ENCODE measurements around the gene GHRH.

GHRH gene

GRCh38 chr20:37261714-37262113, at the start of gene GHRH:
TSS of gene GHRH (minus strand) at chr20:37261814. CDS start at chr20:37256889, 4,925 bp downstream.
- H3K9ac ChIP-seq (ENCODE audit: low read depth, low read length): no peak within 1 kb of the TSS
- no peak within 1 kb of the TSS for H3K27ac ChIP-seq (ENCODE audit: low read length)
- no peaks in the 10 kb centered on the region for H3K9me3 ChIP-seq (ENCODE audit: insufficient read depth, low read depth, low read length)
- H3K27me3 ChIP-seq (ENCODE audit: insufficient read depth, low read length): no peaks in the 10 kb centered on the region
- peaks cover 16% of the 10 kb centered on the region; the same call in 1 of the 2 replicates for H3K4me1 ChIP-seq (ENCODE audit: insufficient read depth, low read length)
- no peak within 1 kb of the TSS for H3K4me3 ChIP-seq (ENCODE audit: low read length)
- no peaks in the 10 kb centered on the region for H3K36me3 ChIP-seq (ENCODE audit: insufficient read depth, low read depth, low read length)

GRCh38 chr20:37310951-37311350, 49.3 kb upstream of the GHRH start:
- Histone ChIP-seq H3K27me3 (ENCODE audit: insufficient read depth, low read length) (no peaks in the 10 kb centered on the region), H3K27ac (ENCODE audit: low read length) (no peak overlapping the region), H3K9ac (ENCODE audit: low read depth, low read length) (no peak overlapping the region), H3K4me3 (ENCODE audit: low read length) (no peak overlapping the region), H3K36me3 (ENCODE audit: insufficient read depth, low read depth, low read length) (peaks cover 24% of the 10 kb centered on the region), H3K9me3 (ENCODE audit: insufficient read depth, low read depth, low read length) (no peaks in the 10 kb centered on the region), H3K4me1 (ENCODE audit: insufficient read depth, low read length) (no peaks in the 10 kb centered on the region)

GRCh38 chr20:37309936-37310590, 48.4 kb upstream of the GHRH start:
- H3K27me3 ChIP-seq (ENCODE audit: insufficient read depth, low read length): no peaks in the 10 kb centered on the region
- no peaks in the 10 kb centered on the region for H3K9me3 ChIP-seq (ENCODE audit: insufficient read depth, low read depth, low read length)
- no peak overlapping the region for H3K9ac ChIP-seq (ENCODE audit: low read depth, low read length)
- peaks cover 24% of the 10 kb centered on the region for H3K36me3 ChIP-seq (ENCODE audit: insufficient read depth, low read depth, low read length)
- no peaks in the 10 kb centered on the region for H3K4me1 ChIP-seq (ENCODE audit: insufficient read depth, low read length)
- no peak overlapping the region for H3K4me3 ChIP-seq (ENCODE audit: low read length)
- no peak overlapping the region for H3K27ac ChIP-seq (ENCODE audit: low read length)

- Histone ChIP-seq H3K9ac (ENCODE audit: low read depth, low read length) (no peak overlapping the region), H3K4me1 (ENCODE audit: insufficient read depth, low read length) (no peaks in the 10 kb centered on the region), H3K4me3 (ENCODE audit: low read length) (no peak overlapping the region), H3K9me3 (ENCODE audit: insufficient read depth, low read depth, low read length) (no peaks in the 10 kb centered on the region), H3K36me3 (ENCODE audit: insufficient read depth, low read depth, low read length) (peaks cover 28% of the 10 kb centered on the region), H3K27me3 (ENCODE audit: insufficient read depth, low read length) (no peaks in the 10 kb centered on the region), H3K27ac (ENCODE audit: low read length) (no peak overlapping the region)
These were observed 47.7 kb upstream of the GHRH start for GRCh38 chr20:37309290-37309689.

GRCh38 chr20:37308086-37309050, 46.8 kb upstream of the GHRH start:
- no peaks in the 10 kb centered on the region for H3K9me3 ChIP-seq (ENCODE audit: insufficient read depth, low read depth, low read length)
- peaks cover 34% of the 10 kb centered on the region for H3K36me3 ChIP-seq (ENCODE audit: insufficient read depth, low read depth, low read length)
- H3K27ac ChIP-seq (ENCODE audit: low read length): no peak overlapping the region
- H3K4me3 ChIP-seq (ENCODE audit: low read length): no peak overlapping the region
- H3K27me3 ChIP-seq (ENCODE audit: insufficient read depth, low read length): no peaks in the 10 kb centered on the region
- H3K4me1 ChIP-seq (ENCODE audit: insufficient read depth, low read length): no peaks in the 10 kb centered on the region
- H3K9ac ChIP-seq (ENCODE audit: low read depth, low read length): no peak overlapping the region

GRCh38 chr20:37305839-37306238, 44.2 kb upstream of the GHRH start:
- Histone ChIP-seq H3K4me3 (ENCODE audit: low read length) (no peak overlapping the region), H3K36me3 (ENCODE audit: insufficient read depth, low read depth, low read length) (peaks cover 57% of the 10 kb centered on the region)

GRCh38 chr20:37305079-37305478, 43.5 kb upstream of the GHRH start:
- H3K4me1 ChIP-seq (ENCODE audit: insufficient read depth, low read length): no peaks in the 10 kb centered on the region
- no peaks in the 10 kb centered on the region for H3K9me3 ChIP-seq (ENCODE audit: insufficient read depth, low read depth, low read length)
- no peak overlapping the region for H3K27ac ChIP-seq (ENCODE audit: low read length)
- no peak overlapping the region for H3K9ac ChIP-seq (ENCODE audit: low read depth, low read length)
- H3K36me3 ChIP-seq (ENCODE audit: insufficient read depth, low read depth, low read length): peaks cover 61% of the 10 kb centered on the region
- no peaks in the 10 kb centered on the region for H3K27me3 ChIP-seq (ENCODE audit: insufficient read depth, low read length)
- no peak overlapping the region for H3K4me3 ChIP-seq (ENCODE audit: low read length)

More at GRCh38 chr20:37305839-37306238, 44.2 kb upstream of the GHRH start:
- H3K9me3 ChIP-seq (ENCODE audit: insufficient read depth, low read depth, low read length): no peaks in the 10 kb centered on the region
- H3K27ac ChIP-seq (ENCODE audit: low read length): no peak overlapping the region
- H3K9ac ChIP-seq (ENCODE audit: low read depth, low read length): no peak overlapping the region
- no peaks in the 10 kb centered on the region for H3K4me1 ChIP-seq (ENCODE audit: insufficient read depth, low read length)
- no peaks in the 10 kb centered on the region for H3K27me3 ChIP-seq (ENCODE audit: insufficient read depth, low read length)

- no peak overlapping the region for H3K4me3 ChIP-seq (ENCODE audit: low read length)
- H3K27me3 ChIP-seq (ENCODE audit: insufficient read depth, low read length): no peaks in the 10 kb centered on the region
- no peaks in the 10 kb centered on the region for H3K9me3 ChIP-seq (ENCODE audit: insufficient read depth, low read depth, low read length)
- H3K4me1 ChIP-seq (ENCODE audit: insufficient read depth, low read length): no peaks in the 10 kb centered on the region
- H3K27ac ChIP-seq (ENCODE audit: low read length): no peak overlapping the region
- peaks cover 51% of the 10 kb centered on the region for H3K36me3 ChIP-seq (ENCODE audit: insufficient read depth, low read depth, low read length)
- H3K9ac ChIP-seq (ENCODE audit: low read depth, low read length): no peak overlapping the region
These were observed 42.0 kb upstream of the GHRH start for GRCh38 chr20:37303637-37304036.

GRCh38 chr20:37302981-37303380, 41.4 kb upstream of the GHRH start:
- no peak overlapping the region for H3K27ac ChIP-seq (ENCODE audit: low read length)
- H3K4me3 ChIP-seq (ENCODE audit: low read length): no peak overlapping the region
- no peaks in the 10 kb centered on the region for H3K27me3 ChIP-seq (ENCODE audit: insufficient read depth, low read length)
- H3K9me3 ChIP-seq (ENCODE audit: insufficient read depth, low read depth, low read length): no peaks in the 10 kb centered on the region
- H3K36me3 ChIP-seq (ENCODE audit: insufficient read depth, low read depth, low read length): peaks cover 46% of the 10 kb centered on the region
- no peak overlapping the region for H3K9ac ChIP-seq (ENCODE audit: low read depth, low read length)
- no peaks in the 10 kb centered on the region for H3K4me1 ChIP-seq (ENCODE audit: insufficient read depth, low read length)

GRCh38 chr20:37301558-37301957, 39.9 kb upstream of the GHRH start:
- Histone ChIP-seq H3K9ac (ENCODE audit: low read depth, low read length) (no peak overlapping the region), H3K4me3 (ENCODE audit: low read length) (no peak overlapping the region), H3K36me3 (ENCODE audit: insufficient read depth, low read depth, low read length) (peaks cover 41% of the 10 kb centered on the region), H3K9me3 (ENCODE audit: insufficient read depth, low read depth, low read length) (no peaks in the 10 kb centered on the region), H3K27me3 (ENCODE audit: insufficient read depth, low read length) (no peaks in the 10 kb centered on the region), H3K4me1 (ENCODE audit: insufficient read depth, low read length) (no peaks in the 10 kb centered on the region), H3K27ac (ENCODE audit: low read length) (no peak overlapping the region)

- H3K9me3 ChIP-seq (ENCODE audit: insufficient read depth, low read depth, low read length): no peaks in the 10 kb centered on the region
These were observed 39.5 kb upstream of the GHRH start for GRCh38 chr20:37301120-37301519.

More at GRCh38 chr20:37301120-37301519, 39.5 kb upstream of the GHRH start:
- Histone ChIP-seq H3K4me3 (ENCODE audit: low read length) (no peak overlapping the region), H3K9ac (ENCODE audit: low read depth, low read length) (no peak overlapping the region), H3K4me1 (ENCODE audit: insufficient read depth, low read length) (no peaks in the 10 kb centered on the region), H3K27ac (ENCODE audit: low read length) (no peak overlapping the region), H3K27me3 (ENCODE audit: insufficient read depth, low read length) (no peaks in the 10 kb centered on the region), H3K36me3 (ENCODE audit: insufficient read depth, low read depth, low read length) (peaks cover 39% of the 10 kb centered on the region)

All from iPS-20b (cell line).